Measurements from ENCODE around the gene MICAL3. TPM values are rescaled to one million over a fixed set of nuclear protein-coding genes. Genes with fewer than 3 reads are reported as not detected.

The MICAL3 gene
- total and polyA plus RNA-seq, 9 of the 15 experiments (the other 6 are each of a cell fraction or from before 2014, with no cell fraction given) = 0.53 to 32.1 (median 12.3) TPM

GRCh38 chr22:17964156-17964555 lies 60.2 kb downstream of the MICAL3 start:
- Histone ChIP-seq H4K20me1 (replicated peaks; ENCODE audit: control insufficient read depth, insufficient read depth, low read length) (peaks cover 37% of the 10 kb centered on the region; the same call in 1 of the 2 replicates), H3K9me1 (ENCODE audit: control insufficient read depth, insufficient read depth, low read length) (no peaks in the 10 kb centered on the region), H3K4me2 (ENCODE audit: insufficient read depth, low read length) (no peak overlapping the region), H3K79me2 (ENCODE audit: control insufficient read depth, insufficient read depth, low read length) (peaks cover 20% of the 10 kb centered on the region), H3K4me3 (no peak overlapping the region), H3K9ac (ENCODE audit: insufficient read depth in 1 of 2, low read depth in 2 of 2, low read length in 2 of 2) (no peak overlapping the region; a peak in 1 of 4 replicates), H3K9me3 (replicated peaks; ENCODE audit: control insufficient read depth, insufficient read depth, low read depth, low read length) (no peaks in the 10 kb centered on the region), H3K36me3 (ENCODE audit: control insufficient read depth, insufficient read depth, low read length) (no peaks in the 10 kb centered on the region), H3K4me1 (replicated peaks in 1 of 2; ENCODE audit: control insufficient read depth in 2 of 2, insufficient read depth in 2 of 2, low read length in 2 of 2) (peaks cover 9 to 14% of the 10 kb centered on the region in 2 experiments; a peak in 4 of 5 replicates), H3K27me3 (ENCODE audit: control insufficient read depth in 2 of 2, insufficient read depth in 2 of 2, low read length in 2 of 2) (no peaks in the 10 kb centered on the region), H3K27ac (ENCODE audit: extremely low read depth, low read depth, low read length) (no peak overlapping the region), H2AFZ (ENCODE audit: low read depth, low read length) (no peak overlapping the region)
- ChIA-PET CTCF (ENCODE audit: low intra/inter-chr PET ratio) (no interaction called here), POLR2A (interaction anchor here (1.2 to 2.3 kb wide), 3 partner anchors 12 to 16 kb away, joined by 3 to 11 read pairs (median 4); no protein-coding TSS in a partner anchor)
- no peak for TF ChIP-seq SIRT6 (IDR thresholded peaks at IDR 0.05; ENCODE audit: low read depth, low read length)
- TF ChIP-seq E2F1 (CRISPR knock-in tag; IDR thresholded peaks at IDR 0.05) = no peak
- TF ChIP-seq GABPB2 (CRISPR knock-in tag; conservative IDR thresholded peaks at IDR 0.05) = no peak
- TF ChIP-seq KAT2B (IDR thresholded peaks at IDR 0.05; ENCODE audit: low read depth, low read length) = no peak
- TF ChIP-seq PHF21A (IDR thresholded peaks at IDR 0.05; ENCODE audit: borderline replicate concordance, low read depth) = no peak
- TF ChIP-seq, protein P1, sequence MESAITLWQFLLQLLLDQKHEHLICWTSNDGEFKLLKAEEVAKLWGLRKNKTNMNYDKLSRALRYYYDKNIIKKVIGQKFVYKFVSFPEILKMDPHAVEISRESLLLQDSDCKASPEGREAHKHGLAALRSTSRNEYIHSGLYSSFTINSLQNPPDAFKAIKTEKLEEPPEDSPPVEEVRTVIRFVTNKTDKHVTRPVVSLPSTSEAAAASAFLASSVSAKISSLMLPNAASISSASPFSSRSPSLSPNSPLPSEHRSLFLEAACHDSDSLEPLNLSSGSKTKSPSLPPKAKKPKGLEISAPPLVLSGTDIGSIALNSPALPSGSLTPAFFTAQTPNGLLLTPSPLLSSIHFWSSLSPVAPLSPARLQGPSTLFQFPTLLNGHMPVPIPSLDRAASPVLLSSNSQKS (CRISPR knock-in tag; IDR thresholded peaks at IDR 0.05) = no peak
- TF ChIP-seq HNRNPLL (IDR thresholded peaks at IDR 0.05; ENCODE audit: low read depth, low read length, poor library complexity, severe bottlenecking) = no peak
- no peak for DNase-seq (ENCODE audit: extremely low read depth in 1 of 4, low spot score in 3 of 4)
- in situ Hi-C loops (cut with MboI) = no loop called here
- BruUV-seq (replicated peaks) = no TSS peak
- ATAC-seq = no peak; the same call in 2 of the 3 replicates
- 43% methylated on average over 6 of the region's 6 CpGs for WGBS (ENCODE audit: insufficient coverage, low coverage, missing lambda C conversion rate)
- peak; percentile 56 for FAIRE-seq
- intact Hi-C loops (cut with micrococcal nuclease) = no loop called here

Measured in K562 (cell line).